HepG2 (cell line): ENCODE measurements around the gene RTEL1. TPM values are rescaled to one million over a fixed set of nuclear protein-coding genes. Genes with fewer than 3 reads are reported as not detected.

Experiments used
- BRCA1 ChIP-seq: sonication (generic); formaldehyde crosslinking; IDR thresholded peaks from 2 replicates; pipeline ENCODE4 v1.4.0; 2020; ENCODE audit warnings: missing genetic modification reagents
- CAMTA2 ChIP-seq: sonication (generic); formaldehyde crosslinking; IDR thresholded peaks from 2 replicates; pipeline ENCODE4 v1.4.0; 2020; ENCODE audit warnings: mild to moderate bottlenecking, missing genetic modification reagents, borderline replicate concordance
- ELF1 ChIP-seq: sonication (generic); formaldehyde crosslinking; IDR thresholded peaks from 2 replicates; pipeline ENCODE4 v1.4.0; 2020; ENCODE audit warnings: missing genetic modification reagents
- HMG20A ChIP-seq: IDR thresholded peaks from 2 replicates; pipeline ENCODE4 v1.6.1; 2016; ENCODE audit warnings: borderline replicate concordance
- HNRNPK ChIP-seq: fragments of 200-400 bp; formaldehyde crosslinking; IDR thresholded peaks from 2 replicates; pipeline ENCODE4 v1.6.1; 2018; ENCODE audit warnings: low read length, low read depth, moderate library complexity, mild to moderate bottlenecking; ENCODE audit not compliant: poor library complexity, severe bottlenecking
- KAT7 ChIP-seq: IDR thresholded peaks from 2 replicates; pipeline ENCODE4 v1.6.1; 2018; ENCODE audit warnings: borderline replicate concordance, missing compliant biosample characterization
- KMT2B ChIP-seq: IDR thresholded peaks from 2 replicates; pipeline ENCODE4 v1.6.1; 2016; ENCODE audit warnings: missing genetic modification reagents, missing compliant biosample characterization
- MIER2 ChIP-seq: IDR thresholded peaks from 2 replicates; pipeline ENCODE4 v1.6.1; 2016; ENCODE audit warnings: missing biosample characterization, missing genetic modification reagents
- MTA3 ChIP-seq: sonication (generic); formaldehyde crosslinking; IDR thresholded peaks from 2 replicates; pipeline ENCODE4 v1.4.0; 2020; ENCODE audit warnings: missing genetic modification reagents
- NFKB2 ChIP-seq: sonication (generic); formaldehyde crosslinking; IDR thresholded peaks from 2 replicates; pipeline ENCODE4 v1.4.0; 2020; ENCODE audit warnings: missing genetic modification reagents, borderline replicate concordance
- PCBP2 ChIP-seq: fragments of 200-400 bp; formaldehyde crosslinking; optimal IDR thresholded peaks from 2 replicates; pipeline ENCODE3; 2018; ENCODE audit warnings: low read length, low read depth; ENCODE audit not compliant: poor library complexity, severe bottlenecking
- RAD21 ChIP-seq: fragments of 450-650 bp; formaldehyde crosslinking; IDR thresholded peaks from 2 replicates; pipeline ENCODE4 v1.5.0; 2020; ENCODE audit warnings: mild to moderate bottlenecking
- SMAD1 ChIP-seq: sonication (generic); formaldehyde crosslinking; IDR thresholded peaks from 2 replicates; pipeline ENCODE4 v1.4.0; 2020; ENCODE audit warnings: missing genetic modification reagents, low read depth, mild to moderate bottlenecking, borderline replicate concordance
- SPEN ChIP-seq: sonication (generic); formaldehyde crosslinking; IDR thresholded peaks from 2 replicates; pipeline ENCODE4 v1.5.1; 2020; ENCODE audit warnings: low read depth, mild to moderate bottlenecking, missing genetic modification reagents
- ZFP82 ChIP-seq: sonication (generic); formaldehyde crosslinking; IDR thresholded peaks from 2 replicates; pipeline ENCODE4 v1.5.1; 2020; ENCODE audit warnings: mild to moderate bottlenecking, missing genetic modification reagents, borderline replicate concordance
- ZNF143 ChIP-seq: sonication (generic); formaldehyde crosslinking; IDR thresholded peaks from 2 replicates; pipeline ENCODE4 v1.4.0; 2020; ENCODE audit warnings: missing genetic modification reagents
- ZNF44 ChIP-seq: sonication (generic); formaldehyde crosslinking; IDR thresholded peaks from 2 replicates; pipeline ENCODE4 v1.5.1; 2020; ENCODE audit warnings: mild to moderate bottlenecking, missing genetic modification reagents
- ZNF510 ChIP-seq: sonication (generic); formaldehyde crosslinking; IDR thresholded peaks from 2 replicates; pipeline ENCODE4 v1.4.0; 2020; ENCODE audit warnings: low read depth, mild to moderate bottlenecking, missing genetic modification reagents
- ZNF556 ChIP-seq: sonication (generic); formaldehyde crosslinking; IDR thresholded peaks from 2 replicates; pipeline ENCODE4 v1.4.0; 2020; ENCODE audit warnings: mild to moderate bottlenecking, missing genetic modification reagents, borderline replicate concordance
- ZNF598 ChIP-seq: sonication (generic); formaldehyde crosslinking; IDR thresholded peaks from 2 replicates; pipeline ENCODE4 v1.5.1; 2020; ENCODE audit warnings: mild to moderate bottlenecking, missing genetic modification reagents, borderline replicate concordance
- ZNF629 ChIP-seq: sonication (generic); formaldehyde crosslinking; conservative IDR thresholded peaks from 2 replicates; pipeline ENCODE4 v1.5.0; 2020; ENCODE audit warnings: missing genetic modification reagents
- ZNF790 ChIP-seq: sonication (generic); formaldehyde crosslinking; IDR thresholded peaks from 2 replicates; pipeline ENCODE4 v1.8.0; 2022; ENCODE audit warnings: missing genetic modification reagents, mild to moderate bottlenecking, borderline replicate concordance
- polyA plus RNA-seq, 8 experiments: library from polyadenylated mRNA; depleted of rRNA in 3 of 8; stranded (reverse) in 7 of 8; unstranded in 1 of 8; fragments of >200 nt; fragmentation: Illumina TruSeq in 4 of 8; extraction: Trizol in 4 of 8; gene quantifications; 2 replicates each; pipeline versions ENCODE4 v1.2.1 to v1.2.3, GENCODE V29; 2011 to 2016; ENCODE audit warnings: low read depth in 4 of 8, missing spikeins in 1 of 8, mixed read lengths in 1 of 8; ENCODE audit not compliant: insufficient read depth in 1 of 8
- total RNA-seq, 5 experiments: library from RNA; depleted of rRNA; stranded (reverse); fragments of >200 nt; fragmentation: Illumina TruSeq; extraction: Trizol; gene quantifications; 2 replicates each; pipeline ENCODE4 v1.2.3, GENCODE V29; 2016; ENCODE audit warnings: low read depth in 1 of 5
- TF ChIP-seq, protein P1 (sequence below): sonication (generic); formaldehyde crosslinking; IDR thresholded peaks from 2 replicates; pipeline ENCODE4 v1.5.0; 2020; ENCODE audit warnings: missing genetic modification reagents
- TF ChIP-seq, protein P2 (sequence below): sonication (generic); formaldehyde crosslinking; IDR thresholded peaks from 2 replicates; pipeline ENCODE4 v1.4.0; 2020; ENCODE audit warnings: missing genetic modification reagents; ENCODE audit errors: not compliant biosample characterization
- TF ChIP-seq, protein P3 (sequence below): IDR thresholded peaks from 2 replicates; pipeline ENCODE4 v1.6.1; 2016; ENCODE audit warnings: missing compliant biosample characterization, missing genetic modification reagents, borderline replicate concordance
- TF ChIP-seq, protein P4 (sequence below): IDR thresholded peaks from 2 replicates; pipeline ENCODE4 v1.6.1; 2018; ENCODE audit warnings: missing genetic modification reagents

The RTEL1 gene
- total and polyA plus RNA-seq, 2 of the 13 experiments (the other 11 are each of a cell fraction or from before 2014, with no cell fraction given), result 21.8 to 36.4 TPM

DNA sequence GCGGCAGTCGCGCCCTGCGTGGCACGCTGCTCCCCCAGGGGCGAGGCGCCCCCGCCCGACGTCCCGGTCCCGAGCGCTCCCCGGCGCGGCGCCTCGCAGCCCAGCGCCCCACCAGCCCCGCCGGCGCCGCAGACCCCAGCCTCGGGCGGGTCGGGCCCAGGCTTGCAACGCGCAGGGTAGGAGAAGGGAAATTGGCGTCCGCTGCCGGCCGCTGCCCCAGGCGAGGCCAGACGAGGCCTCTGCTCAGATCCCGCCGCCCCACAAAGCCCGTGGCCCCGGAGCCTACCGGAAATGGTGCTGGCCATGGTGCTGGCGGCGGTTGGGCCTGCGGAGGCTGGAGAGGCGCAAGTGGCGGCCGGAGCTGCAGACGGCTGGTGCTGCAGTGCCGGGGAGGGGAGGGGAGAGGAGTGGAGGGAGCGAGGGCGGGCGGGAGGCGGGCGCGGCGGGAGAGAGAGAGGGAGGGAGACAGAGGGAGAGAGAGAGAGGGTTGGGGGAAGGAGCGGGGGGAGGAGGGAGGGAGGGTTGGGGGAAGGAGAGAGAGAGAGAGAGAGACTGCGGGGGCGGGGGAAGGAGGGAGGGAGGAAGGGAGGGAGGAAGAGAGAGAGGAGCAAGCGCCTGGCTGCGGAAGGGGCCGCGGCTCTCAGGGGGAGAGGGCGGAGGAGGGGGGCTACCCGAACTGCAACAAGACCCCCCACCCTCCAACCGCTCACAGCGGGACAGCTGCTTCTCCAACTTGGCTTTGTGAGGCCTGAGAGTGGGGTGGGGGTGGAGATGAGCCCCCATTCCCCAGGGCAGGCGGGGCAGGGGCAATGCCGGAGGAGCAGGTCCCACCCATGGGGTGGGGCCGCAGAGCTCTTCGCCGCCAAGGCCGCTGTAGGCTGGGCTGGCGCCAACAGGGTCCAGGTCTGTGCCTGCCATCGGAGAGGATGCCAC lies 4.8 kb upstream of the RTEL1 start, which contains the start of gene STMN3 (continued):
- TF ChIP-seq, protein P1, sequence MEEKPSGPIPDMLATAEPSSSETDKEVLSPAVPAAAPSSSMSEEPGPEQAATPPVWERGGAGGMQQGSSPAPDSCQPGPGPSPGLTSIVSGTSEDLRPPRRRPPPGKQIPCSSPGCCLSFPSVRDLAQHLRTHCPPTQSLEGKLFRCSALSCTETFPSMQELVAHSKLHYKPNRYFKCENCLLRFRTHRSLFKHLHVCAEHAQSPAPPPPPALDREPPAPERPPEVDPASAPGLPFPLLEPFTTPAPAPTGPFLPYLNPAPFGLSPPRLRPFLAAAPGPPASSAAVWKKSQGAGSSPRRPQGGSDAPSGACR, result peak; percentile 97; the same call in 1 of the 2 replicates
- no peak; the same call in 1 of the 2 replicates for TF ChIP-seq SMAD1
- TF ChIP-seq SPEN (CRISPR knock-in tag), result peak; percentile 96
- peak; percentile 99 for TF ChIP-seq MIER2 (CRISPR knock-in tag)
- peak; percentile 87 for TF ChIP-seq HMG20A (CRISPR knock-in tag)
- peak; percentile 90 for TF ChIP-seq ELF1 (CRISPR knock-in tag)
- peak; percentile 12; the same call in 1 of the 2 replicates for TF ChIP-seq ZNF598 (CRISPR knock-in tag)
- TF ChIP-seq, protein P2, sequence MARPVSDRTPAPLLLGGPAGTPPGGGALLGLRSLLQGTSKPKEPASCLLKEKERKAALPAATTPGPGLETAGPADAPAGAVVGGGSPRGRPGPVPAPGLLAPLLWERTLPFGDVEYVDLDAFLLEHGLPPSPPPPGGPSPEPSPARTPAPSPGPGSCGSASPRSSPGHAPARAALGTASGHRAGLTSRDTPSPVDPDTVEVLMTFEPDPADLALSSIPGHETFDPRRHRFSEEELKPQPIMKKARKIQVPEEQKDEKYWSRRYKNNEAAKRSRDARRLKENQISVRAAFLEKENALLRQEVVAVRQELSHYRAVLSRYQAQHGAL (CRISPR knock-in tag), result peak; percentile 98
- TF ChIP-seq BRCA1 (CRISPR knock-in tag), result peak; percentile 97
- peak; percentile 92 for TF ChIP-seq ZNF510 (CRISPR knock-in tag)
- TF ChIP-seq HNRNPK, result peak; percentile 99
- peak; percentile 95 for TF ChIP-seq KMT2B
- peak; percentile 94 for TF ChIP-seq MTA3 (CRISPR knock-in tag)
- TF ChIP-seq ZNF44, result peak; percentile 90; the same call in 1 of the 2 replicates
- peak; percentile 73 for TF ChIP-seq ZNF143
- peak; percentile 22; the same call in 1 of the 2 replicates for TF ChIP-seq CAMTA2 (CRISPR knock-in tag)
- TF ChIP-seq RAD21 (CRISPR knock-in tag), result peak; percentile 55; the same call in 1 of the 2 replicates
- TF ChIP-seq ZNF629 (CRISPR knock-in tag), result peak; percentile 74
- no peak for TF ChIP-seq PCBP2
- TF ChIP-seq, protein P3, sequence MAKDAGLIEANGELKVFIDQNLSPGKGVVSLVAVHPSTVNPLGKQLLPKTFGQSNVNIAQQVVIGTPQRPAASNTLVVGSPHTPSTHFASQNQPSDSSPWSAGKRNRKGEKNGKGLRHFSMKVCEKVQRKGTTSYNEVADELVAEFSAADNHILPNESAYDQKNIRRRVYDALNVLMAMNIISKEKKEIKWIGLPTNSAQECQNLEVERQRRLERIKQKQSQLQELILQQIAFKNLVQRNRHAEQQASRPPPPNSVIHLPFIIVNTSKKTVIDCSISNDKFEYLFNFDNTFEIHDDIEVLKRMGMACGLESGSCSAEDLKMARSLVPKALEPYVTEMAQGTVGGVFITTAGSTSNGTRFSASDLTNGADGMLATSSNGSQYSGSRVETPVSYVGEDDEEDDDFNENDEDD, result peak; percentile 85; the same call in 1 of the 2 replicates
- TF ChIP-seq ZNF556 (CRISPR knock-in tag), result peak; percentile 94
- TF ChIP-seq ZNF790, result peak; percentile 91; the same call in 1 of the 2 replicates
- TF ChIP-seq, protein P4, sequence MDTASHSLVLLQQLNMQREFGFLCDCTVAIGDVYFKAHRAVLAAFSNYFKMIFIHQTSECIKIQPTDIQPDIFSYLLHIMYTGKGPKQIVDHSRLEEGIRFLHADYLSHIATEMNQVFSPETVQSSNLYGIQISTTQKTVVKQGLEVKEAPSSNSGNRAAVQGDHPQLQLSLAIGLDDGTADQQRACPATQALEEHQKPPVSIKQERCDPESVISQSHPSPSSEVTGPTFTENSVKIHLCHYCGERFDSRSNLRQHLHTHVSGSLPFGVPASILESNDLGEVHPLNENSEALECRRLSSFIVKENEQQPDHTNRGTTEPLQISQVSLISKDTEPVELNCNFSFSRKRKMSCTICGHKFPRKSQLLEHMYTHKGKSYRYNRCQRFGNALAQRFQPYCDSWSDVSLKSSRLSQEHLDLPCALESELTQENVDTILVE (CRISPR knock-in tag), result peak; percentile 99
- TF ChIP-seq NFKB2 (CRISPR knock-in tag), result peak; percentile 97
- TF ChIP-seq KAT7 (CRISPR knock-in tag), result peak; percentile 98
- peak; percentile 80; the same call in 1 of the 2 replicates for TF ChIP-seq ZFP82 (CRISPR knock-in tag)
